Mammary epithelial cell (primary cell): ENCODE measurements around the gene TMEM9B.

Experiments used
- EZH2 ChIP-seq: IDR thresholded peaks from 2 replicates; pipeline ENCODE4 v1.6.1; 2012; ENCODE audit warnings: low read length, inconsistent platforms, borderline replicate concordance
- TF ChIP-seq, protein P1 (sequence below), 2 donors: IDR thresholded peaks in 1 of 2; conservative IDR thresholded peaks in 1 of 2; 2 replicates each; pipeline ENCODE4 v1.5.1; 2011 to 2012; ENCODE audit warnings: inconsistent platforms in 2 of 2, low read length in 2 of 2, mild to moderate bottlenecking in 2 of 2, control low read depth in 1 of 2, low read depth in 1 of 2; ENCODE audit not compliant: insufficient read depth in 1 of 2; ENCODE audit errors: extremely low read depth in 1 of 2

- no peak for TF ChIP-seq EZH2
- TF ChIP-seq, protein P1, sequence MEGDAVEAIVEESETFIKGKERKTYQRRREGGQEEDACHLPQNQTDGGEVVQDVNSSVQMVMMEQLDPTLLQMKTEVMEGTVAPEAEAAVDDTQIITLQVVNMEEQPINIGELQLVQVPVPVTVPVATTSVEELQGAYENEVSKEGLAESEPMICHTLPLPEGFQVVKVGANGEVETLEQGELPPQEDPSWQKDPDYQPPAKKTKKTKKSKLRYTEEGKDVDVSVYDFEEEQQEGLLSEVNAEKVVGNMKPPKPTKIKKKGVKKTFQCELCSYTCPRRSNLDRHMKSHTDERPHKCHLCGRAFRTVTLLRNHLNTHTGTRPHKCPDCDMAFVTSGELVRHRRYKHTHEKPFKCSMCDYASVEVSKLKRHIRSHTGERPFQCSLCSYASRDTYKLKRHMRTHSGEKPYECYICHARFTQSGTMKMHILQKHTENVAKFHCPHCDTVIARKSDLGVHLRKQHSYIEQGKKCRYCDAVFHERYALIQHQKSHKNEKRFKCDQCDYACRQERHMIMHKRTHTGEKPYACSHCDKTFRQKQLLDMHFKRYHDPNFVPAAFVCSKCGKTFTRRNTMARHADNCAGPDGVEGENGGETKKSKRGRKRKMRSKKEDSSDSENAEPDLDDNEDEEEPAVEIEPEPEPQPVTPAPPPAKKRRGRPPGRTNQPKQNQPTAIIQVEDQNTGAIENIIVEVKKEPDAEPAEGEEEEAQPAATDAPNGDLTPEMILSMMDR (conservative IDR thresholded peaks at IDR 0.05 in 1 of 2, IDR thresholded peaks at IDR 0.05 in 1 of 2; ENCODE audit: extremely low read depth in 1 of 2, insufficient read depth in 1 of 2, low read depth in 1 of 2, low read length in 2 of 2), result no peak
Observed at GRCh38 chr11:8963569-8964323, 496 bp downstream of the TMEM9B start.
